K562 (cell line): Measurements from ENCODE around the gene HLA-DOB. TPM values are rescaled to one million over a fixed set of nuclear protein-coding genes. Genes with fewer than 3 reads are reported as not detected.

Experiments used
- ATF7 ChIP-seq: fragments of 450-650 bp; IDR thresholded peaks from 2 replicates; pipeline ENCODE4 v1.7.1; 2014; ENCODE audit warnings: mild to moderate bottlenecking, moderate library complexity
- PHF20 ChIP-seq: fragments of 450-650 bp; IDR thresholded peaks from 2 replicates; pipeline ENCODE4 v1.6.1; 2018; ENCODE audit not compliant: partially characterized antibody
- RHOXF2B ChIP-seq: fragments of 250-450 bp; sonication (Bioruptor Pico); conservative IDR thresholded peaks from 2 replicates; pipeline ENCODE4 v1.5.1; 2021
- SIN3B ChIP-seq: fragments of 450-650 bp; IDR thresholded peaks from 2 replicates; pipeline ENCODE4 v1.6.1; 2017; ENCODE audit warnings: low read depth, mild to moderate bottlenecking, moderate library complexity
- TCF3 ChIP-seq: sonication (generic); formaldehyde crosslinking; IDR thresholded peaks from 2 replicates; pipeline ENCODE4 v1.4.0; 2020; ENCODE audit warnings: mild to moderate bottlenecking, missing genetic modification reagents
- ZBTB8A ChIP-seq: fragments of 450-650 bp; IDR thresholded peaks from 2 replicates; pipeline ENCODE4 v1.6.1; 2018; ENCODE audit warnings: mild to moderate bottlenecking, moderate library complexity; ENCODE audit not compliant: partially characterized antibody
- ZFP36 ChIP-seq: fragments of 150-350 bp; IDR thresholded peaks from 2 replicates; pipeline ENCODE4 v1.6.1; 2018; ENCODE audit warnings: low read length, low read depth; ENCODE audit not compliant: partially characterized antibody
- ZNF668 ChIP-seq: fragments of 250-450 bp; sonication (Bioruptor Pico); IDR thresholded peaks from 2 replicates; pipeline ENCODE4 v1.8.0; 2022; ENCODE audit warnings: mild to moderate bottlenecking, inconsistent platforms
- polyA plus RNA-seq, 8 experiments: library from polyadenylated mRNA; depleted of rRNA in 4 of 8; stranded (reverse) in 5 of 8; unstranded in 3 of 8; fragments of >200 nt; fragmentation: Nextera tagmentation in 2 of 8; fragmentation: Illumina TruSeq in 1 of 8; extraction: Ambion mirVana in 2 of 8; extraction: Trizol in 1 of 8; gene quantifications; 2 replicates each; pipeline versions ENCODE4 v1.2.1 to v1.2.3, GENCODE V29; 2011 to 2014; ENCODE audit warnings: inconsistent platforms in 1 of 8, missing spikeins in 1 of 8
- total RNA-seq, 7 experiments: library from RNA; depleted of rRNA in 6 of 7; stranded (reverse); fragments of >200 nt in 6 of 7; fragmentation: Illumina TruSeq in 2 of 7; extraction: Trizol in 2 of 7; gene quantifications; 2 replicates each; pipeline versions ENCODE4 v1.2.1 to v1.2.3, GENCODE V29; 2011 to 2021; ENCODE audit warnings: low replicate concordance in 1 of 7
- TF ChIP-seq, protein P1 (sequence below): fragments of 450-650 bp; IDR thresholded peaks from one replicate; pipeline ENCODE4 v1.6.1; 2018; ENCODE audit warnings: mild to moderate bottlenecking, moderate library complexity; ENCODE audit not compliant: partially characterized antibody
- TF ChIP-seq, protein P2 (sequence below): fragments of 450-650 bp; formaldehyde crosslinking; IDR thresholded peaks from 2 replicates; pipeline ENCODE4 v1.4.0; 2020; ENCODE audit warnings: mild to moderate bottlenecking, moderate library complexity
- TF ChIP-seq, protein P3 (sequence below): fragments of 450-650 bp; formaldehyde crosslinking; conservative IDR thresholded peaks from 2 replicates; pipeline ENCODE4 v1.4.0; 2022; ENCODE audit warnings: mild to moderate bottlenecking, missing genetic modification characterization
- TF ChIP-seq, protein P4 (sequence below): fragments of 250-450 bp; sonication (Bioruptor Pico); IDR thresholded peaks from 2 replicates; pipeline ENCODE4 v1.8.0; 2021; ENCODE audit warnings: borderline replicate concordance, mild to moderate bottlenecking, moderate library complexity; ENCODE audit not compliant: poor library complexity, severe bottlenecking
- TF ChIP-seq, protein P5 (sequence below), 2 experiments: fragments of 450-650 bp in 1 of 2; IDR thresholded peaks; 2 replicates each; pipeline ENCODE4 v1.6.1; 2011 to 2017; ENCODE audit warnings: low read depth in 2 of 2, antibody characterized with exemption in 1 of 2, borderline replicate concordance in 1 of 2, low read length in 1 of 2, mild to moderate bottlenecking in 1 of 2, mixed read lengths in 1 of 2; ENCODE audit not compliant: control insufficient read depth in 1 of 2
- TF ChIP-seq, protein P6 (sequence below), 3 experiments: IDR thresholded peaks in 2 of 3; conservative IDR thresholded peaks in 1 of 3; 2 replicates each; pipeline ENCODE4 v1.5.1; 2011 to 2012; ENCODE audit warnings: low read length in 3 of 3, mild to moderate bottlenecking in 3 of 3, control low read depth in 2 of 3, improper control_type of control experiment in 1 of 3, inconsistent platforms in 1 of 3, low read depth in 1 of 3, mixed read lengths in 1 of 3, moderate library complexity in 1 of 3; ENCODE audit not compliant: insufficient read depth in 2 of 3

The HLA-DOB gene
- total and polyA plus RNA-seq, 9 of the 15 experiments (the other 6 are each of a cell fraction or from before 2014, with no cell fraction given): 1.2 to 4.0 (median 2.5) TPM

DNA sequence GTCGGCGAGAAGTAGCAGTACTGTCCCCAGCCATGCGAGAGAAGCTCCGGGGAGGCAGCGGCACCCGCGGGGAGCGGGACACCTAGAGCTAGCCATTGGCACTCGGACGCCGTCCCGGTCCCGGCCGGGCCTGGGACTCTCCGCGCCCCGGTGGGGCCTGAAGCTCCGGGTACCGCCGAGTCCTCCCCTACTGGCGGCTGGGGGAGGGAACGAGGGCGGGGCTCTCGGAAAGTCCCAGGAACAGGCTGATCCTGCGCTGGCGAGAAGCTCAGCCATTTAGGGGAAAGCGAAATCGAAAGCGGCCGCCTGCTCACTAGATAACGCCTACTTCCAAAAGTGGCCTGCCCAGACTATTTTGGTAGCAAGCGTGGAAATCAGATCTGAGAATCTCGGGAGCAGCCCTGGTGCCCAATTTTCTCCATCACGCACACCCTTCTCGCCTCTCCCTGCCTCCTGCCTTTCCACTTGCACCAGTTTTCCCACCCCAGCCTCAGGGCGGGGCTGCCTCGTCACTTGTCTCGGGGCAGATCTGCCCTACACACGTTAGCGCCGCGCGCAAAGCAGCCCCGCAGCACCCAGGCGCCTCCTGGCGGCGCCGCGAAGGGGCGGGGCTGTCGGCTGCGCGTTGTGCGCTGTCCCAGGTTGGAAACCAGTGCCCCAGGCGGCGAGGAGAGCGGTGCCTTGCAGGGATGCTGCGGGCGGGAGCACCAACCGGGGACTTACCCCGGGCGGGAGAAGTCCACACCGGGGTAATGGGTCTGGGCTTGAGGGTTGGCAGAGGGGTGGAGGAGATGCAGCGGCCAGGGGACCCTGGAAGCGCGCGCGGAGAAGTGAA is 37.0 kb upstream of the HLA-DOB start, which contains the start of the genes PSMB9 and TAP1 (continued):
- TF ChIP-seq, protein P1, sequence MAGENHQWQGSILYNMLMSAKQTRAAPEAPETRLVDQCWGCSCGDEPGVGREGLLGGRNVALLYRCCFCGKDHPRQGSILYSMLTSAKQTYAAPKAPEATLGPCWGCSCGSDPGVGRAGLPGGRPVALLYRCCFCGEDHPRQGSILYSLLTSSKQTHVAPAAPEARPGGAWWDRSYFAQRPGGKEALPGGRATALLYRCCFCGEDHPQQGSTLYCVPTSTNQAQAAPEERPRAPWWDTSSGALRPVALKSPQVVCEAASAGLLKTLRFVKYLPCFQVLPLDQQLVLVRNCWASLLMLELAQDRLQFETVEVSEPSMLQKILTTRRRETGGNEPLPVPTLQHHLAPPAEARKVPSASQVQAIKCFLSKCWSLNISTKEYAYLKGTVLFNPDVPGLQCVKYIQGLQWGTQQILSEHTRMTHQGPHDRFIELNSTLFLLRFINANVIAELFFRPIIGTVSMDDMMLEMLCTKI: no peak
- TF ChIP-seq, protein P2, sequence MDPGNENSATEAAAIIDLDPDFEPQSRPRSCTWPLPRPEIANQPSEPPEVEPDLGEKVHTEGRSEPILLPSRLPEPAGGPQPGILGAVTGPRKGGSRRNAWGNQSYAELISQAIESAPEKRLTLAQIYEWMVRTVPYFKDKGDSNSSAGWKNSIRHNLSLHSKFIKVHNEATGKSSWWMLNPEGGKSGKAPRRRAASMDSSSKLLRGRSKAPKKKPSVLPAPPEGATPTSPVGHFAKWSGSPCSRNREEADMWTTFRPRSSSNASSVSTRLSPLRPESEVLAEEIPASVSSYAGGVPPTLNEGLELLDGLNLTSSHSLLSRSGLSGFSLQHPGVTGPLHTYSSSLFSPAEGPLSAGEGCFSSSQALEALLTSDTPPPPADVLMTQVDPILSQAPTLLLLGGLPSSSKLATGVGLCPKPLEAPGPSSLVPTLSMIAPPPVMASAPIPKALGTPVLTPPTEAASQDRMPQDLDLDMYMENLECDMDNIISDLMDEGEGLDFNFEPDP (CRISPR knock-in tag): no peak
- TF ChIP-seq, protein P3, sequence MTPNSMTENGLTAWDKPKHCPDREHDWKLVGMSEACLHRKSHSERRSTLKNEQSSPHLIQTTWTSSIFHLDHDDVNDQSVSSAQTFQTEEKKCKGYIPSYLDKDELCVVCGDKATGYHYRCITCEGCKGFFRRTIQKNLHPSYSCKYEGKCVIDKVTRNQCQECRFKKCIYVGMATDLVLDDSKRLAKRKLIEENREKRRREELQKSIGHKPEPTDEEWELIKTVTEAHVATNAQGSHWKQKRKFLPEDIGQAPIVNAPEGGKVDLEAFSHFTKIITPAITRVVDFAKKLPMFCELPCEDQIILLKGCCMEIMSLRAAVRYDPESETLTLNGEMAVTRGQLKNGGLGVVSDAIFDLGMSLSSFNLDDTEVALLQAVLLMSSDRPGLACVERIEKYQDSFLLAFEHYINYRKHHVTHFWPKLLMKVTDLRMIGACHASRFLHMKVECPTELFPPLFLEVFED (CRISPR knock-in tag): no peak
- TF ChIP-seq PHF20 (peak; percentile 10), RHOXF2B (CRISPR knock-in tag) (no peak), ZFP36 (peak; percentile 16), TCF3 (CRISPR knock-in tag) (0 out of 2 replicates have a peak, but pooled peaks have one; percentile 34), ZBTB8A (no peak), ZNF668 (CRISPR knock-in tag) (no peak), SIN3B (no peak), ATF7 (peak; percentile 77; the same call in 1 of the 2 replicates)
- TF ChIP-seq, protein P4, sequence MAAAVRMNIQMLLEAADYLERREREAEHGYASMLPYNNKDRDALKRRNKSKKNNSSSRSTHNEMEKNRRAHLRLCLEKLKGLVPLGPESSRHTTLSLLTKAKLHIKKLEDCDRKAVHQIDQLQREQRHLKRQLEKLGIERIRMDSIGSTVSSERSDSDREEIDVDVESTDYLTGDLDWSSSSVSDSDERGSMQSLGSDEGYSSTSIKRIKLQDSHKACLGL (CRISPR knock-in tag): no peak
- TF ChIP-seq, protein P5, sequence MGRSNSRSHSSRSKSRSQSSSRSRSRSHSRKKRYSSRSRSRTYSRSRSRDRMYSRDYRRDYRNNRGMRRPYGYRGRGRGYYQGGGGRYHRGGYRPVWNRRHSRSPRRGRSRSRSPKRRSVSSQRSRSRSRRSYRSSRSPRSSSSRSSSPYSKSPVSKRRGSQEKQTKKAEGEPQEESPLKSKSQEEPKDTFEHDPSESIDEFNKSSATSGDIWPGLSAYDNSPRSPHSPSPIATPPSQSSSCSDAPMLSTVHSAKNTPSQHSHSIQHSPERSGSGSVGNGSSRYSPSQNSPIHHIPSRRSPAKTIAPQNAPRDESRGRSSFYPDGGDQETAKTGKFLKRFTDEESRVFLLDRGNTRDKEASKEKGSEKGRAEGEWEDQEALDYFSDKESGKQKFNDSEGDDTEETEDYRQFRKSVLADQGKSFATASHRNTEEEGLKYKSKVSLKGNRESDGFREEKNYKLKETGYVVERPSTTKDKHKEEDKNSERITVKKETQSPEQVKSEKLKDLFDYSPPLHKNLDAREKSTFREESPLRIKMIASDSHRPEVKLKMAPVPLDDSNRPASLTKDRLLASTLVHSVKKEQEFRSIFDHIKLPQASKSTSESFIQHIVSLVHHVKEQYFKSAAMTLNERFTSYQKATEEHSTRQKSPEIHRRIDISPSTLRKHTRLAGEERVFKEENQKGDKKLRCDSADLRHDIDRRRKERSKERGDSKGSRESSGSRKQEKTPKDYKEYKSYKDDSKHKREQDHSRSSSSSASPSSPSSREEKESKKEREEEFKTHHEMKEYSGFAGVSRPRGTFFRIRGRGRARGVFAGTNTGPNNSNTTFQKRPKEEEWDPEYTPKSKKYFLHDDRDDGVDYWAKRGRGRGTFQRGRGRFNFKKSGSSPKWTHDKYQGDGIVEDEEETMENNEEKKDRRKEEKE (IDR thresholded peaks at IDR 0.05; ENCODE audit: borderline replicate concordance in 1 of 2, control insufficient read depth in 1 of 2, low read depth in 2 of 2, low read length in 1 of 2): no peak
- TF ChIP-seq, protein P6, sequence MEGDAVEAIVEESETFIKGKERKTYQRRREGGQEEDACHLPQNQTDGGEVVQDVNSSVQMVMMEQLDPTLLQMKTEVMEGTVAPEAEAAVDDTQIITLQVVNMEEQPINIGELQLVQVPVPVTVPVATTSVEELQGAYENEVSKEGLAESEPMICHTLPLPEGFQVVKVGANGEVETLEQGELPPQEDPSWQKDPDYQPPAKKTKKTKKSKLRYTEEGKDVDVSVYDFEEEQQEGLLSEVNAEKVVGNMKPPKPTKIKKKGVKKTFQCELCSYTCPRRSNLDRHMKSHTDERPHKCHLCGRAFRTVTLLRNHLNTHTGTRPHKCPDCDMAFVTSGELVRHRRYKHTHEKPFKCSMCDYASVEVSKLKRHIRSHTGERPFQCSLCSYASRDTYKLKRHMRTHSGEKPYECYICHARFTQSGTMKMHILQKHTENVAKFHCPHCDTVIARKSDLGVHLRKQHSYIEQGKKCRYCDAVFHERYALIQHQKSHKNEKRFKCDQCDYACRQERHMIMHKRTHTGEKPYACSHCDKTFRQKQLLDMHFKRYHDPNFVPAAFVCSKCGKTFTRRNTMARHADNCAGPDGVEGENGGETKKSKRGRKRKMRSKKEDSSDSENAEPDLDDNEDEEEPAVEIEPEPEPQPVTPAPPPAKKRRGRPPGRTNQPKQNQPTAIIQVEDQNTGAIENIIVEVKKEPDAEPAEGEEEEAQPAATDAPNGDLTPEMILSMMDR (IDR thresholded peaks at IDR 0.05 in 2 of 3, conservative IDR thresholded peaks at IDR 0.05 in 1 of 3; ENCODE audit: insufficient read depth in 2 of 3, low read depth in 1 of 3, low read length in 3 of 3): peak; percentile 91 to 98 (median 98)
